GM18520 (cell line): Measurements from ENCODE around the gene MRPL10.

ENCODE experiments used
- ATAC-seq: cut with Tn5 transposase; IDR thresholded peaks from one replicate; pipeline ENCODE4 v1.9.1; 2021; ENCODE audit not compliant: unreplicated experiment

MRPL10 gene

DNA sequence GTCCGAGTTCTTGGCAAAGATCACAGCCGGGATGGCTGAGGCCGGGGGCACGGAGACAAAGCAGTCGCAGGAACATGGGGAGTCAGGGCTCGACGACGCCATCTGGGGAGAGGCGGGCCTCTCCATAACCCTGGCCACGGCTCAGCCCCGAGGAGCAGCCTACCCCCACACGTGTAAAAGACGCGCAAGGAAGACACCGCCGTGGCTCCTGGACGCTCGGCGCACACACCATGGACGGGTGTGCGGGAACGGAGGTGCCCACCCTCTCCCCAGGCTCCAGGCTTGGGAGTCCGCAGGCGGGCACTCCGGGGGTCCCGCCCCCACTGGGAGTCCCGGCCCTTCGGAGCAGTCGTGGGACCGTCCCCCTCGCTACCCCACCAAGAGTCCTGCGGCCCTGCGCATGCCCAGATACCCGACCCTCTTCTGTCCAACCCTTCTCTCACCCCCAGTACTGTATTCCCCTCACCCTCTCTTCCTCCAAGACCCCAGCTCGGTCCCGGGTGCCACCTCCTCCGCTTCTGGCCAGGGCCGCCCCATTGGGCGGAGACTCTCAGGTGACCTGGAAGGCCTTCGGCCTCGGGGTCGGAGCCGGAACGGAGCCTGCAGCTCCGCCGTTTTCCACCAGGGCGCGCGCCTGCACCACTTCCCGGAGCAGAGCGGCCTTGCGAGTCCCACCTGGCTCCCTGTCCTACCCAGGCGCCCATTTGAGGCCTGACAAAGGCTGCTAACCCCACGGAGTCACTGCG, 9.6 kb upstream of the MRPL10 start, which contains the start of gene SCRN2:
TSS of gene SCRN2 (minus strand) at position 532 of the 746 bp plus-strand sequence. CDS start at position 102, 430 bp downstream.
- ATAC-seq = peak; percentile 82

DNA sequence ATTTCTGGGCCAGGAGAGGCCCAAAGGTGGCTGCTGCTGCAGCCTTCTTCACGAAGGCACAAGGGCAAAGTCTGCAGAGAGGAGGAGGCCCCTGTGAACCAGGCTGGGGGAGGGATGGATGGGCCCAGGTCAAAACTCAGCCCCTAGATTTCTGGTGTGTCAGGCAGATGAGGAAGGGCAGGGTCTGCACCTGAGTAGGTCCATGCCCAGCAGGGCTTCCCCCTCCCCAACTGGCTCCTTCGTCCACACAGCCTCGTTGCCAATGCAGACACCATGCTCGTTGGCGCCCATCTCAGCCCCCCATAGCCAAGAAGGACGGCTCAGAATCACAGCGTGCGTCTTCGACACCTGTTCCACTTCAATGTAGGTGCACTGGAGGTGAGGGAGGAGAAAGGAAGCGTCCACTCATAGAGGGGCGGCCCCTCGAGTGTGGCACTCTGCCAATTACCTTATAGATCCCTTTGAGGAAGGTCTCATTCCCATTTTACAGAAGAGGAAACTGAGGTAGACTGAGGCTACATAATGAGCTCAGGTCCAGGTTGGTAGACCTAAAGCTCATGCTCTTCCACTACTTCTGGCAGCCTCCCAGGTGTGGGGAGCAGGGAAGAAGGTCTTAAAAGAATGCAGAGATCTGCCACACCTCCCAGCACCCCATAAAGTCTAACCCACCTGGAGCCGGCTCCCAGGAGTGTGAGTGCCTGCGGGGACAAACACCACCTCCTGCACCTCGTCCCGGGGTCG, 8.8 kb upstream of the MRPL10 start:
- no peak for ATAC-seq

GRCh38 chr17:47839071-47839470, 7.7 kb upstream of the MRPL10 start:
- no peak for ATAC-seq

DNA sequence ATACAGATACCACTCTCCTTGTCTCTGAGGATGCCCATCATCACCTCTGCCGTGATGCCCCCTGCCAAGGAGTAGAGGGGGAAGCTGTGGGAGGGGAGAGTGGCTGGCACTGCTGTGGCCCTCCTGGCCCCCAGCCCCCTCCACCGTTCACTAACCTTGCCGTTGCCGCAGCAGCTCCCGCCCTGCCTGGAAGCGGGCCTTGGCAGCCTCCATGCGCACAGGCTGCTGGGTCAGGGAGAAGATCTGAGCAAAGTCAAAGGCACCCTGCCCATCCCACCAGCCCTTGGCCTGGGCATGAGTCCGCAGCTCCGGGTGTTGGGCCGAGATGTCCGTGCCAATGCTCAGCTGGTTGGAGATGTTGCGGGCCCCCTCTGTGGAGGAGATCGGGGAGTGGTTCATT, 7.3 kb upstream of the MRPL10 start:
- ATAC-seq = no peak

DNA sequence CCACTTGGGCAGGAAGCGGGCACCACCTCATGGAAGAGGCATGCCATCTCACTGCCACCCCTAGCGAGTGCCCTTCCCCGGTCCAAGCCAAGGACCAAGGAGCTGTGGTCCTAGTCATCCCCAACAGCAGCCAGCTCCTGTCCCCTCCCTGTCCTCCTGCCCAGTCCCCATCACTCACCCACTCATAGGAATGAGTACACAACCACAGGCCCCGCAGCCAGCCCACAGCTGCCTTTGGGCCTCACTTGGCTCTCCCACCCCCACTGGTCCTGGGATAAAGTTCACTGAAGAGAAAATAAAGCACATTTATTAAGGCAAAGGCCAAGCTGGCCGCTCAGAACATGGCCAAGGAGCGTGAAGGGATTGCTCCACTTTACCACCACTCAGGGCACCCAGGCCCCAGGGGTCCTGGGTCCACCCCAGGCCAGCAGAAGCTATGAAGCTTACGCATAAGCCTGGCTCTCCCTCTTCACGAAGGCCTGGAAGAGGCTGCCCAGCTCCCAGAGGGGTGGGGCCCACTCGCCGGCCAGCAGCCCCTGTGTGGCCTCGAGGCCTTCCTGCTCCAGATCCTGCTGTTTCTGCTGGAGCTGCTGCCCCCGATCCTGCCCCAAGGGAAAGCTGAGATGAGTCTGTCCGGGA, 6.2 kb upstream of the MRPL10 start:
- ATAC-seq = no peak

GRCh38 chr17:47836601-47837000, 5.3 kb upstream of the MRPL10 start:
- ATAC-seq = no peak

GRCh38 chr17:47834756-47835155, 3.4 kb upstream of the MRPL10 start:
- ATAC-seq = no peak

DNA sequence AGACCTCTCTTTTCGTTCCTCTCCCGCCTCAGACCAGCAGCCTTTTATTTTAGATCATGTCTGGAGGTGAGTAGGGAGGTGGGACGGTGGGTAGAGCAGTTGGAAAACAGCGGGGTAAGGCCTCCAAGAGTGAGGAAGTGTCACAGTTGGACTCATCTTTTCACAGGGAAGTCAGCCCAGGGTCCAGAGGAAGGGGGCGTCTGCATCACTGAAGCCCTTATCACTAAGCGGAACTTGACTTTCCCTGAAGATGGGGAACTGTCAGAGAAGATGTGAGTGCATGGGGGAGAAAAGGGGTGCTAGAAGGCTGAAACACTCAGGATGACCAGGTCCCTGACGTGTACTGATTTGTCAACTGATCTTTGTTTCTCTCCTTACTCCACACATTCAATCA, 590 bp upstream of the MRPL10 start:
- no peak for ATAC-seq

DNA sequence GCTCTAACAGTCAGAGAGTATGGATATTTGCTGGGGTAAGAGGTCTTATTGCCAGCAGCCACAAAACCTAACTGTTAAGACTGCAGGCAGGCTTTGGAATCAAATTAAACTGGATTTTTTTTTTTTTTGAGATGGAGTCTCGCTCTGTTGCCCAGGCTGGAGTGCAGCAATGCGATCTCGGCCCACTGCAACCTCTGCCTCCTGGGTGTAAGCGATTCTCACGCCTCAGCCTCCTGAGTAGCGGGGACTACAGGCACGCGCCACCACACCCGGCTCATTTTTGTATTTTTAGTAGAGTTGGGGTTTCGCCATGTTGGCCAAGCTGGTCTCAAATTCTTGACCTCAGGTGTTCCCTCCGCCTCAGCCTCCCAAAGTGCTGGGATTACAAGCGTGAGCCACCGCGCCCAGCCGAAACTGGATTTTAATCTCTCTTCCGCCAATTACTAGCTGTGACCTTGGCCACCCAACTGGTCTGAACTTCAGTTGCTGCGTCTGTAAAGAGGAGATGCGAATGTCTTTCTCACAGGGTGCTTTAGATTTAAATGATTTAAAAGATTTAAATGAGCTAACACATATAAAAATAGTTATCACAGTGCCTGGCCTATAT, 842 bp downstream of the MRPL10 start:
- ATAC-seq = no peak

- no peak for ATAC-seq
Measured at GRCh38 chr17:47829870-47830269, 1.5 kb downstream of the MRPL10 start.

GRCh38 chr17:47823519-47823918, 7.8 kb downstream of the MRPL10 start:
- ATAC-seq = no peak

- ATAC-seq = no peak
Measured at GRCh38 chr17:47822785-47823184, 8.6 kb downstream of the MRPL10 start.

DNA sequence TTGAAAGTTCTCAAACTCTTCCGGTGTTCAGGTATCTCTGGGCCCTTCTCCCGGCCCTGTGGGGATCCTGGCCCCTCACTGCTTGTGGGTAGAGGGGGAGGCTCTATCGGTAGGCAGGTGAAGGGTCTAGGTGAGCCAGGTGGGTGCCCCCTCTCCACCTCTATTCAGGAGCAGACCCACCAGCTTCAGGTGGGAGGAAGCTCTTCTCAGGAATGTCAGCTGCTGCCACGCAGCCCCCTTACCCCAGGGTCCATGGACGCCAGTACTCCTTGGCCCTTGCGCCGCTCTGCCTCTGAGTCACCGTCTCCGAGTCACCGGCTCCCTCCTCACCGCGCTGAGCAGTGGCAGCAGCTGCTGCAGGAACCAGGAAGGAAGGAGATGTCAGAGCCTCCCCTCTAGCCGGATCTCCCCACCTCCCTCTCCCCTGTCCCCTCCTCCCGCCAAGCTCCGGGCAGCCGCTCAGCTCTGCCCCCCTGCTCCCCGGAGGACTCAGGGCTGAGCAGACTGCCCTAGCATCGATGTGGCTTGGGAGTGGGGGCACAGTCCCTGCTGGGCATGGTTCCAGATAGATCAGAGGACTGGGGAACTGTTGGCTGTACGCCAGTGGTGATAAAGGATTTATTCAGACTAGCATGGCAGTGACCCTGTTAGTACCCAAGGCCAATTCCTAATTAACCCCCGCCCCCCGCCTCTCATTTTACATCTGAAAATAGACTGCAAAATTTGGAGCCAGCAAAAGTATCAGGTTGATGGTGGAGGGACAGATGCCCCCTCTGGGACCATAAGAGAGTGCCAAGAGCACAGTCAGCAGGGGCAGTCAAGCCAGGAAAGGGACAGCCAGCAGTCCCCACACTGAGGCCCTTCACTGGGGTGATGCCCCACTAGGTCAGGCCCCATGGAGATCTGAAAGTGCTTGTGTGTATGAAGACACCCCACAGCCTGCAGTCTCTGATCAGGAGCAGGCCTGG, 9.6 kb downstream of the MRPL10 start, which contains the start of gene OSBPL7:
TSS of gene OSBPL7 (minus strand) at position 371 of the 968 bp plus-strand sequence. CDS start 1,516 bp downstream, outside the sequence.
- no peak for ATAC-seq

- no peak for ATAC-seq
Measured at GRCh38 chr17:47821031-47821423, 10.3 kb downstream of the MRPL10 start.

DNA sequence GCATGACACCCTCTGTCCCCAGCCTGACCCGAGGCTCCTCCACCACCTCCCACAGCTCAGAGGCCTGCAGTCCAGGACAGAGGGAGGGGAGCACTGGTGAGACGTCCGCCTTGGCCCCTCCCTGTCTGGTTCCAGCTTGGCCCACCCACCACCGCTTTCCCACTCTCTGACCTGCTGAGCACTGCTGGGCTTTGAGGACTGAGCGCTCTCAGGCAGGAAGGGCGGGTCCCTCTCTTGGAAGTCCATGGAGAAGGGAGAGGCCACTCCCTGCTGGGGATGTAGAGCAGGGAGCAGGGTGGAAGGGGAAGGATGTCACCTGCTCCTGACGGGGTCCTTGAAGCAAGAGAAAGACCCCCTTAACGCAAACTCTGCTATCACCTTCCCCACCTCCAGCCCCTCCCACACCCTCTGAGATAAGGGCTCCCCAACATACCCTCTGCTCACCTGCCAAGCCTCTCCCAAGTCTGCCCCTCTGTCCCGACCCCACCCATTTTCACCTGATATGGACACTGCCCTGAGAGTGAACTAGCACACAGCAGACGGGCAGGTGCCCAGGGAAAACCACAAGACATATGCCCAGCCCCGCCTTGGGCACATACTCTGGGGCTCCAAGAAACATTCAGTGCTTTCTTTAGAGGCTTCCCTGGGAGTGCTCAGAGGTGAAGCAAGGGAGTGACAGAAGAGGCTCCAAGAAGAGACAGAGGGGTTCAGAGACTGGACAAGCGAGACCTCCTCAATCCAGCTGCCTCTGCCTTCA, 11.1 kb downstream of the MRPL10 start:
- ATAC-seq = no peak

GRCh38 chr17:47819475-47819874, 11.9 kb downstream of the MRPL10 start:
- no peak for ATAC-seq

DNA sequence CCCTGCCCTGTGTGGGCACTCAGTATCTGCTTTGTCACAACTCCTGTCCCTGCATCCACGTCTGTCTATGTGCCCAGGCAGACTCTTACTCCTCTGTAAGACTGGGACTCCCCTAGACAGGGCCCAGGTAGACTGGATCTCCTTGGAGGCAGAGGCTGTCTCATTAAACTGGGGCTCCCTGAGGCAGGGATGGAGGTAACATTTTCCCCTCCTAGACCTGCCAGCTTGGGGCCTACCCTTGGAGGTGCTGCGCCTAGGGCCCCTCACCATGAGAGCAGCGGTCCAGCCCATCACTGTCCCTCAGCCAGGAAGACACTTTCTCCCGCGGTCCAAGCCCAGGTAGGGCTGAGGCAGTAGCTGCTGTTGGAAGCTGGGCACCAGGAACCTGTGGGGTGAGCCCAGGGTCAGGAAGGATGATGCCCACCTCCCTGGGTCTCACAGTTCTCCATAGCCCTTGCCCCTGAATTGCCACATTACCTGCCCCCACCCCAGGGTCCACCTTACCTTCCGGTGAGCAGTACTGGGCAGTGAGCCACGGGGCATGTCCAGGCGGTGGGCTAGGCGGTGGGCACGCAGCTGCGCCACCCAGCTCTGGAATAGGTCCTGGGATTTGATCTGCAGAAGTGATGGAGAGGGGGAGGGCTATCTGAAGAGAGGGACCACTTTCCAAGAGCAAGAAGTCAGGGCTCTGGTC, 13.2 kb downstream of the MRPL10 start:
- ATAC-seq = no peak

DNA sequence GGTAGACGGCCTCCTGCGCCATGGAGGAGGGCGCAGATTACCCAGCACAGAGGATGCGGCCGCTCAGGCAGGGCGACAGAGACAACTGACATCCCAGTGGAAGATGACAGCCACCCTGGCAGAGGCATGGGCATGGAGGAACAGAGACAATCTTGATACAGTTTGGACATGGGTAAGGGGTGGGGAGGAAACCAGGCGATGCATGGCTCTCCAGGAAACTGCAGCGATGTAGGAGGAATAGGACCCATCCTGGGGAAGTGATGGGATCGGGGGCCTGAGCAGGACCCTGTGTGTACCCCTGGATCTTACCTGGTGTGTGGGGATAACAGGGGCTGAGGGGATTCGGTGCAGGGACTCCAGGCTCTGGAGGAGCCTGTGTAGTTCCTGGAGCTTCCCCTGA, 14.4 kb downstream of the MRPL10 start:
- no peak for ATAC-seq
